Measurements from ENCODE around the gene P2RY6. TPM values are rescaled to one million over a fixed set of nuclear protein-coding genes. Genes with fewer than 3 reads are reported as not detected.

The P2RY6 gene
- total and polyA plus RNA-seq, 2 donors from 2014 or later, result 6.7 to 17.9 TPM

DNA sequence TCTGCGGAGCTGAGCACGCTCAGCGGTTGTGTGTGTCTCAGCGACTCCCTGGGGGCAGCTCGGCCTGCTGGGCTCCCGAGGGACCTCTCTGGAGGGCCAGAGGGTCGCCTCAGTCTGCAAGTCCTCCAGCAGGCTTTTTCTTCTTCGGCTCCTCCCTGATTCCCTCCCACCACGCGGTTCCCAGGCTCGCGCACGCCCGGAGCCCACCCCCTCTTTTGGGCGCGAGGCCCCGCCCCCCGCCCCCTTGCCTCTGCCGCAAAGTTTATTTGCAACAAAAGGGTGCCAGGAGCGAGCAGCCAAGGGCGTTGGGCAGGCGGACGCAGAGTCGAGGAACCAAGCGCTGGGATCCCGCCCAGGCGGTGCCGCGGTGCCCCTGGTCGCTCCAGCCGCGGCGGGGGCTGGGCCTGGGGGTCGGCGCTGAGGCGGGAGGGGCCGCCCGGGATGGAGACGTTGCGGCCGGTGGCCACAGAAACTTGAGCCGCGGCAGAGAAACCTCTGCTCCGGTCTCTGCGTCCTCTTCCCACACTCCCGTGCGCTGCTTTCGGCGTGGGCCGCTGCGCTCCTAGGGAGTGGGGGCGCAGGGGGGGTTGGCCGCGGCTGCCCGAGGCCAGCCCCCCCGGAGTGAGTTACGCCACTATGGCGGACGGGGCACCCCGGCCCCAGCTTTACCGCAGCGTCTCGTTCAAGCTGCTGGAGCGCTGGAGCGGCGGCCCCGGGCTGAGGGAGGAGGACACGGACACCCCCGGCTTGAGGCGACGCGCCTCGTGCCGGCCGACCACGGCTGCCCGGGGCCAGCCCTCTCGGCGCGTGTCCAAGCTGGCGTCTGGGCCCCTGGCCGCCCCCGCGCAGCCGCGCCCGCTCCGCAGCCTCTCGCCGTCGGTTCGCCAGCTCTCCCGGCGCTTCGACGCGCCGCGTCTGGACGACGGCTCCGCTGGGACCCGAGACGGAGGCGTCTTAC lies 36.1 kb downstream of the P2RY6 start, which contains the start of gene ARHGEF17:
TSS of gene ARHGEF17 (plus strand) at position 274 of the 958 bp plus-strand sequence. CDS start at position 637, 363 bp downstream.
- intact Hi-C loops (cut with DNase I), result no loop called here
- peak within 1 kb of the TSS; percentile 67 to 79 (median 67) for H3K4me3 ChIP-seq (ENCODE audit: low read length in 3 of 3)
- H3K27ac ChIP-seq (ENCODE audit: low read depth in 2 of 2, low read length in 2 of 2), result peak within 1 kb of the TSS; percentile 97
- peak within 1 kb of the TSS; percentile 29 to 86 (median 61) for H3K9ac ChIP-seq (ENCODE audit: low read length in 3 of 3)
- DNase-seq (peak; percentile 94 to 97 (median 96)), FAIRE-seq (no peak)
- H3K9me3 ChIP-seq (ENCODE audit: control insufficient read depth in 2 of 3, insufficient read depth in 1 of 3, low read length in 3 of 3), result no peaks in the 10 kb centered on the region
- H3K4me1 ChIP-seq (ENCODE audit: control insufficient read depth in 2 of 3, insufficient read depth in 2 of 3, low read depth in 1 of 3, low read length in 3 of 3), result peaks cover 2 to 34% (median 21%) of the 10 kb centered on the region in 3 donors
- peaks cover 0 to 13% (median 0%) of the 10 kb centered on the region in 3 donors for H3K36me3 ChIP-seq (ENCODE audit: control insufficient read depth in 2 of 3, insufficient read depth in 3 of 3, low read length in 3 of 3)
- TF ChIP-seq, protein P1, sequence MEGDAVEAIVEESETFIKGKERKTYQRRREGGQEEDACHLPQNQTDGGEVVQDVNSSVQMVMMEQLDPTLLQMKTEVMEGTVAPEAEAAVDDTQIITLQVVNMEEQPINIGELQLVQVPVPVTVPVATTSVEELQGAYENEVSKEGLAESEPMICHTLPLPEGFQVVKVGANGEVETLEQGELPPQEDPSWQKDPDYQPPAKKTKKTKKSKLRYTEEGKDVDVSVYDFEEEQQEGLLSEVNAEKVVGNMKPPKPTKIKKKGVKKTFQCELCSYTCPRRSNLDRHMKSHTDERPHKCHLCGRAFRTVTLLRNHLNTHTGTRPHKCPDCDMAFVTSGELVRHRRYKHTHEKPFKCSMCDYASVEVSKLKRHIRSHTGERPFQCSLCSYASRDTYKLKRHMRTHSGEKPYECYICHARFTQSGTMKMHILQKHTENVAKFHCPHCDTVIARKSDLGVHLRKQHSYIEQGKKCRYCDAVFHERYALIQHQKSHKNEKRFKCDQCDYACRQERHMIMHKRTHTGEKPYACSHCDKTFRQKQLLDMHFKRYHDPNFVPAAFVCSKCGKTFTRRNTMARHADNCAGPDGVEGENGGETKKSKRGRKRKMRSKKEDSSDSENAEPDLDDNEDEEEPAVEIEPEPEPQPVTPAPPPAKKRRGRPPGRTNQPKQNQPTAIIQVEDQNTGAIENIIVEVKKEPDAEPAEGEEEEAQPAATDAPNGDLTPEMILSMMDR (IDR thresholded peaks at IDR 0.05; ENCODE audit: borderline replicate concordance, extremely low read depth, insufficient read depth), result no peak
- H3K27me3 ChIP-seq (ENCODE audit: control insufficient read depth, insufficient read depth, low read length), result no peaks in the 10 kb centered on the region

DNA sequence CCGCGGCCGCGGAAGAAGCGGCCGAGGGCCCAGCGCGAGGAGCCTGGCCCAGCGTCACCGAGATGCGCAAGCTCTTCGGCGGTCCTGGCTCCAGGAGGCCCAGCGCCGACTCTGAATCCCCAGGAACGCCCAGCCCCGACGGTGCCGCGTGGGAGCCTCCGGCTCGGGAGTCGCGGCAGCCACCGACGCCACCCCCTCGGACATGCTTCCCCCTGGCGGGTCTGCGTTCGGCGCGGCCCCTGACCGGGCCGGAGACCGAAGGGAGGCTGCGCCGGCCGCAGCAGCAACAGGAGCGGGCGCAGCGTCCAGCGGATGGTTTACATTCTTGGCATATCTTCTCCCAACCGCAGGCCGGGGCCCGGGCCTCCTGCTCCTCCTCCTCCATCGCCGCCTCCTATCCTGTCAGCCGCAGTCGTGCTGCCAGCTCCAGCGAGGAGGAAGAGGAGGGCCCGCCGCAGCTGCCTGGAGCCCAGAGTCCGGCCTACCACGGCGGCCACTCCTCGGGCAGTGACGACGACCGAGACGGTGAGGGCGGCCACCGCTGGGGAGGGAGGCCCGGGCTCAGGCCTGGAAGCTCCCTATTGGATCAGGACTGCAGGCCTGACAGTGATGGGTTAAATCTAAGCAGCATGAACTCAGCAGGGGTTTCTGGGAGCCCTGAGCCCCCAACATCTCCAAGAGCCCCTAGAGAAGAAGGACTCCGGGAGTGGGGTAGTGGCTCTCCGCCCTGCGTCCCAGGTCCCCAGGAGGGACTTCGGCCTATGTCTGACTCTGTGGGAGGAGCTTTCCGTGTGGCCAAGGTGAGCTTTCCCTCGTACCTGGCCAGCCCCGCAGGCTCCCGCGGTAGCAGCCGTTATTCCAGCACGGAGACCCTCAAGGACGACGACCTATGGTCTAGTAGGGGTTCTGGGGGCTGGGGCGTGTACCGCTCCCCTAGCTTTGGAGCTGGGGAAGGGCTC lies 37.1 kb downstream of the P2RY6 start:
- Histone ChIP-seq H3K4me1 (ENCODE audit: control insufficient read depth in 2 of 3, insufficient read depth in 2 of 3, low read depth in 1 of 3, low read length in 3 of 3) (peaks cover 6 to 43% (median 31%) of the 10 kb centered on the region in 3 donors), H3K9me3 (ENCODE audit: control insufficient read depth in 2 of 3, insufficient read depth in 1 of 3, low read length in 3 of 3) (no peaks in the 10 kb centered on the region), H3K4me3 (ENCODE audit: low read length in 3 of 3) (peak overlapping the region; percentile 58 to 79 (median 65)), H3K27ac (ENCODE audit: low read depth in 2 of 2, low read length in 2 of 2) (peak overlapping the region; percentile 97), H3K9ac (ENCODE audit: low read length in 3 of 3) (peak overlapping the region; percentile 20 to 86 (median 20)), H3K36me3 (ENCODE audit: control insufficient read depth in 2 of 3, insufficient read depth in 3 of 3, low read length in 3 of 3) (peaks cover 0 to 20% (median 0%) of the 10 kb centered on the region in 3 donors), H3K27me3 (ENCODE audit: control insufficient read depth, insufficient read depth, low read length) (no peaks in the 10 kb centered on the region)
- no peak for FAIRE-seq
- peak; percentile 86 to 98 (median 91) for DNase-seq
- intact Hi-C loops (cut with DNase I), result no loop called here
- TF ChIP-seq, protein P1 (IDR thresholded peaks at IDR 0.05; ENCODE audit: borderline replicate concordance, extremely low read depth, insufficient read depth), result no peak

DNA sequence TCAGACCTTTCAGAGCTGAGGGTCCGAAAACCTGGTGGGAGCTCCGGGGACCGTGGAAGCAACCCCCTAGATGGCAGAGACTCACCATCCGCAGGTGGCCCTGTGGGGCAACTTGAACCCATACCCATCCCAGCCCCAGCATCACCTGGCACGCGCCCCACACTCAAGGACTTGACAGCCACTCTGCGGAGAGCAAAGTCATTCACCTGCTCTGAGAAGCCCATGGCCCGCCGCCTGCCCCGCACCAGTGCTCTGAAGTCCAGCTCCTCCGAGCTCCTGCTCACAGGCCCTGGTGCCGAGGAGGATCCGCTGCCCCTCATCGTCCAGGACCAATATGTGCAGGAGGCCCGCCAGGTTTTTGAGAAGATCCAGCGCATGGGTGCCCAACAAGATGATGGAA lies 37.9 kb downstream of the P2RY6 start:
- H3K27ac ChIP-seq (ENCODE audit: low read depth in 2 of 2, low read length in 2 of 2), result peak overlapping the region; percentile 97
- intact Hi-C loops (cut with DNase I), result no loop called here

More for the DNA sequence above, 37.9 kb downstream of the P2RY6 start:
- peaks cover 10 to 51% (median 38%) of the 10 kb centered on the region in 3 donors for H3K4me1 ChIP-seq (ENCODE audit: control insufficient read depth in 2 of 3, insufficient read depth in 2 of 3, low read depth in 1 of 3, low read length in 3 of 3)
- peak overlapping the region; percentile 58 to 79 (median 65) for H3K4me3 ChIP-seq (ENCODE audit: low read length in 3 of 3)
- FAIRE-seq, result no peak
- peak overlapping the region in 2 of 3 donors; percentile 20 to 86 for H3K9ac ChIP-seq (ENCODE audit: low read length in 3 of 3)
- TF ChIP-seq, protein P1 (IDR thresholded peaks at IDR 0.05; ENCODE audit: borderline replicate concordance, extremely low read depth, insufficient read depth), result no peak
- H3K36me3 ChIP-seq (ENCODE audit: control insufficient read depth in 2 of 3, insufficient read depth in 3 of 3, low read length in 3 of 3), result peaks cover 0 to 20% (median 0%) of the 10 kb centered on the region in 3 donors
- peak in 1 of 5 donors; percentile 81 for DNase-seq
- no peaks in the 10 kb centered on the region for H3K27me3 ChIP-seq (ENCODE audit: control insufficient read depth, insufficient read depth, low read length)
- no peaks in the 10 kb centered on the region for H3K9me3 ChIP-seq (ENCODE audit: control insufficient read depth in 2 of 3, insufficient read depth in 1 of 3, low read length in 3 of 3)

Measured in kidney (tissue), 14 donors.